Natural killer cell treated with Interleukin-12 subunit alpha and Interleukin-12 subunit beta and Interleukin-15 and Interleukin-18, amount 100 ng/mL, for 72 hours (primary cell): ENCODE measurements around the gene HYKK. TPM values are rescaled to one million over a fixed set of nuclear protein-coding genes. Genes with fewer than 3 reads are reported as not detected.
"Not testable (repeated sequence)": the region's sequence is repeated elsewhere in the genome, so short reads cannot be mapped to it uniquely, and the experiment has no call there.

Experiments
- ATAC-seq, 2 donors: fragments of 150-1000 bp; cut with Tn5 transposase in 1 of 2; sonication (Bioruptor Pico), chemical (Tn5 transposase) in 1 of 2; 2 replicates each; pipeline ENCODE4 v1.10.0; 2021
- DNase-seq: peaks from one replicate; pipeline ENCODE4 v3.0.0; 2022; ENCODE audit warnings: low spot score
- H3K27ac Mint-ChIP-seq, 2 donors: 1 replicate in 1 of 2; 2 replicates in 1 of 2; pipeline ENCODE4 v1.8.0; 2022; ENCODE audit warnings: mixed read lengths in 2 of 2, mild to moderate bottlenecking in 1 of 2, moderate library complexity in 1 of 2
- H3K27me3 Mint-ChIP-seq, 2 donors: 1 replicate in 1 of 2; 2 replicates in 1 of 2; pipeline ENCODE4 v1.8.0; 2022; ENCODE audit warnings: mixed read lengths in 2 of 2
- H3K36me3 Mint-ChIP-seq: one replicate; pipeline ENCODE4 v1.8.0; 2022; ENCODE audit warnings: mixed read lengths
- H3K4me1 Mint-ChIP-seq, 2 donors: 1 replicate in 1 of 2; 2 replicates in 1 of 2; pipeline ENCODE4 v1.8.0; 2022; ENCODE audit warnings: low read depth in 2 of 2, mixed read lengths in 2 of 2, mild to moderate bottlenecking in 1 of 2
- H3K4me3 Mint-ChIP-seq: one replicate; pipeline ENCODE4 v1.8.0; 2022; ENCODE audit warnings: mixed read lengths
- H3K9me3 Mint-ChIP-seq: 2 replicates; pipeline ENCODE4 v1.8.0; 2022; ENCODE audit warnings: mixed read lengths
- total RNA-seq, 2 donors: library from RNA; stranded (reverse); gene quantifications; one replicate each; pipeline ENCODE4 v1.2.3, GENCODE V29; 2022

HYKK gene
- total RNA-seq, 2 donors from 2014 or later, result 0.50 to 0.56 TPM

DNA sequence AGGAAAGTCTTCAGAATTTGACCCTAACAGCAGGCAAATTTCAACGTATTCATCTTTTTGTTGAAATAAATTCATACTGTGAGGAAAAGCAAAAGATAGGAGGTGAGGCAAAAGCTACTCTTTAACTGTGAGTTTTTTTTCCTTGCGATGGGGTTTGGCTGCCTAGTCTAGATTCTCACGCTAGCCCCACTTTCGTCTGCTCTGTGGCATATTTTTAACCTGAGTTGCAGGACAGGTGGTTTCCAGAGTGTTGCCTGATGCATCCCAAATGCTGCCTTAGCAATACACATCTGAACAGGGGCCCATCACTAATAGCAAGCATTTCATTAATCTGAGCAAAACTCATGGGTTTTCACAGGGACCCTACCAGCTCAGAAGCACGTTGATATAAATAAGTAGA, 44.5 kb downstream of the HYKK start:
- Mint-ChIP-seq H3K4me1 (peaks cover 0 to 3% of the 10 kb centered on the region in 2 donors), H3K4me3 (no peak overlapping the region), H3K27me3 (no peaks in the 10 kb centered on the region), H3K27ac (no peak overlapping the region), H3K36me3 (peaks cover 20% of the 10 kb centered on the region), H3K9me3 (no peaks in the 10 kb centered on the region)
- ATAC-seq (no peak), DNase-seq (no peak)

GRCh38 chr15:78552597-78552996, 45.2 kb downstream of the HYKK start:
- Mint-ChIP-seq H3K27ac (no peak overlapping the region), H3K4me1 (peaks cover 0 to 3% of the 10 kb centered on the region in 2 donors), H3K27me3 (peaks cover 0 to 2% of the 10 kb centered on the region in 2 donors), H3K9me3 (no peaks in the 10 kb centered on the region), H3K4me3 (no peak overlapping the region), H3K36me3 (peaks cover 20% of the 10 kb centered on the region)
- DNase-seq (no peak), ATAC-seq (no peak)

DNA sequence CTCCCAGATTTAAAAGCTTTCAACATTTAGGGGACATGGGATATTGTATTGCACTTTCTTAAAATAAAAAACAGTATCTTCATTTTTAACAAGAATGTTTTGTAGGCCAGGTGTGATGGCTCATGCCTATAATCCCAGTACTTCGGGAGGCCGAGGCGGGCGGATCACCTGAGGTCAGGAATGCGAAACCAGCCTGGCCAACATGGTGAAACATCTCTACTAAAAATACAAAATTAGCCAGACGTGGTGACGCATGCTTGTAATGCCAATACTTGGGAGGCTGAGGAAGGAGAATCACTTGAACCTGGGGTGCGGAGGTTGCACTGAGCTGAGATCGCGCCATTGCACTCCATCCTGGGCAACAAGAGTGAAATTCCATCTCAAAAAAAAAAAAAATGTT, 52.8 kb downstream of the HYKK start:
- H3K27me3 Mint-ChIP-seq, H3K36me3 Mint-ChIP-seq, H3K4me1 Mint-ChIP-seq, H3K9me3 Mint-ChIP-seq, ATAC-seq, H3K4me3 Mint-ChIP-seq, H3K27ac Mint-ChIP-seq, DNase-seq: not testable (repeated sequence)

DNA sequence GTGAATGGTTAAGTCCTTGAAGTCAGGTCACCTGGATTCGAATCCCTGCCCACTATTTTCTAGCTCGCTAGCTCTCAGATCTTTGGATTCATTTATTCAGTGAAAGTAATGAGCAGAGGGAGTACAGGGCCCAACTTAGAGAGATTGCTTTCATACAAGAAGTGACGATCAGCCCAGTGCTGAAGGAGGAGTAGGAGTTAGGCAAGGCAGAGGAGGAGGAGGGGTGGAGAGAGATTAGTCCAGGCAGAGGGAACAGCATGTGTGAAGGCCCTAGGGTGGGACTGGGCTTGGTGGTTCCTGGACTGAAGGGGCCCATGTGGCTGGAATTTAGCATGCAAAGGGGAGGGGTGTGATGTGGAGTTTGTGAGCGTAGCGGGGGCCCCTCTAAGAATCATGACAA, 54.1 kb downstream of the HYKK start:
- Mint-ChIP-seq H3K27me3 (peaks cover 4 to 8% of the 10 kb centered on the region in 2 donors), H3K4me3 (no peak overlapping the region), H3K27ac (no peak overlapping the region), H3K9me3 (no peaks in the 10 kb centered on the region), H3K36me3 (no peaks in the 10 kb centered on the region), H3K4me1 (peaks cover 13 to 17% of the 10 kb centered on the region in 2 donors)
- DNase-seq (no peak), ATAC-seq (no peak)

- Mint-ChIP-seq H3K36me3 (no peaks in the 10 kb centered on the region), H3K27ac (no peak overlapping the region), H3K4me1 (peaks cover 15 to 23% of the 10 kb centered on the region in 2 donors), H3K27me3 (peaks cover 14% of the 10 kb centered on the region in 2 donors), H3K9me3 (no peaks in the 10 kb centered on the region), H3K4me3 (no peak overlapping the region)
- DNase-seq (no peak), ATAC-seq (no peak)
Measured at GRCh38 chr15:78563092-78563491, 55.7 kb downstream of the HYKK start.

DNA sequence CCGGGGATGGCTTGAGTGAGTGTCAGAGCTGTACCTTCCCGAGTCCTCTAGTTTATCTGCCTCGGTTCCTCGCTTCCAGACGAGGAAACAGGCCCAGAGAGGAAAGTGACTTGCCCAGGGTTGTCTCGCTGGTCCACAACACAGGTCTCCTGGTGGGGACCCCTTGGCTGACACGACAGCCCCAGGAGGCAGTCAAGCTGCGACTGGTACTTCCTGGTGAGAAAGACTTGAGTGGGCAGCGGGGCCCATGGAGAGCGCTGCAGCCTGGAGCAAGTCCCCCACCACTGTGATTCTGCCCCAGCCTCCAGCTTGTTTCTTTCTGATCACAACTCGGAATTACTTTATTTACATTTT, 57.3 kb downstream of the HYKK start:
- ATAC-seq (no peak), DNase-seq (no peak)
- H3K4me1 Mint-ChIP-seq, result peaks cover 15 to 23% of the 10 kb centered on the region in 2 donors
- H3K4me3 Mint-ChIP-seq, result peak overlapping the region; percentile 77
- peak overlapping the region; percentile 23 to 33 for H3K27ac Mint-ChIP-seq
- no peaks in the 10 kb centered on the region for H3K9me3 Mint-ChIP-seq
- H3K27me3 Mint-ChIP-seq, result peaks cover 14% of the 10 kb centered on the region in 2 donors
- no peaks in the 10 kb centered on the region for H3K36me3 Mint-ChIP-seq

DNA sequence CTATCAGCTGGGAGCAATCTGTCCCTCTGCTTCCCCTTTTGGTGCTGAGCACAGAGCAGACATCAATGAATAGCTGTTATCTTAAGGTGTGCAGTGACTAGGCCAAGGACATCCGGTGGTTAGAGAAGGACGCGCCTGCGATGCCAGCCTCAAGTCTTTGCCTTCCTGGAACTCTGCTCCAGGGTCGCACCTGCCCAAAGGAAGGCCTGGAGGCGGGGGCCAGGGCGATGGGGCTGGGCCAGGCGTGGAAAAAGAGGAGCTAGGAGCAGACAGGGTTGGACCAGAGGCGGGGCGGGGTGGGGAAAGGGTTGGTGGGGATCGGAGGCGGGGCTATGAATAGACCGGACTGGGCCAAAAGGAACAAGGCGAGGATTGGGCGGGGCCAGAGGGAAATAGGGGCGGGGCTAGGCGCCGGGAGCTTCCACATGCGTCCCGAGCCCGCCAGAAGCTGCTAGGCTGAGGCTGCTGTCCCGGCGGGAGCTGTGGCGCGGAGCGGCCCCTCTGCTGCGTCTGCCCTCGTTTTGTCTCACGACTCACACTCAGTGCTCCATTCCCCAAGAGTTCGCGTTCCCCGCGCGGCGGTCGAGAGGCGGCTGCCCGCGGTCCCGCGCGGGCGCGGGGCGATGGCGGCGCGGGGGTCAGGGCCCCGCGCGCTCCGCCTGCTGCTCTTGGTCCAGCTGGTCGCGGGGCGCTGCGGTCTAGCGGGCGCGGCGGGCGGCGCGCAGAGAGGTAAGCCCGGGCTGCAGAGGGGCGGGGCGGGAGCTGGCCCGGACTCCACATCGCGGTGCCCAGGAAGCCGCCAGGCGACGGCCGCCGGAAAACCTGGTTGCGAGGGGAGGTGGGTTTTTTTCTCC, 57.9 kb downstream of the HYKK start, which contains the start of gene CHRNA5:
TSS of gene CHRNA5 (plus strand) at position 424 of the 854 bp plus-strand sequence. CDS start at position 624, 200 bp downstream.
- ATAC-seq (peak; percentile 94 to 96), DNase-seq (peak; percentile 86)
- Mint-ChIP-seq H3K9me3 (no peaks in the 10 kb centered on the region), H3K27ac (peak within 1 kb of the TSS; percentile 23 to 47), H3K27me3 (peaks cover 14% of the 10 kb centered on the region in 2 donors), H3K4me1 (peaks cover 15 to 23% of the 10 kb centered on the region in 2 donors), H3K4me3 (peak within 1 kb of the TSS; percentile 77), H3K36me3 (no peaks in the 10 kb centered on the region)

DNA sequence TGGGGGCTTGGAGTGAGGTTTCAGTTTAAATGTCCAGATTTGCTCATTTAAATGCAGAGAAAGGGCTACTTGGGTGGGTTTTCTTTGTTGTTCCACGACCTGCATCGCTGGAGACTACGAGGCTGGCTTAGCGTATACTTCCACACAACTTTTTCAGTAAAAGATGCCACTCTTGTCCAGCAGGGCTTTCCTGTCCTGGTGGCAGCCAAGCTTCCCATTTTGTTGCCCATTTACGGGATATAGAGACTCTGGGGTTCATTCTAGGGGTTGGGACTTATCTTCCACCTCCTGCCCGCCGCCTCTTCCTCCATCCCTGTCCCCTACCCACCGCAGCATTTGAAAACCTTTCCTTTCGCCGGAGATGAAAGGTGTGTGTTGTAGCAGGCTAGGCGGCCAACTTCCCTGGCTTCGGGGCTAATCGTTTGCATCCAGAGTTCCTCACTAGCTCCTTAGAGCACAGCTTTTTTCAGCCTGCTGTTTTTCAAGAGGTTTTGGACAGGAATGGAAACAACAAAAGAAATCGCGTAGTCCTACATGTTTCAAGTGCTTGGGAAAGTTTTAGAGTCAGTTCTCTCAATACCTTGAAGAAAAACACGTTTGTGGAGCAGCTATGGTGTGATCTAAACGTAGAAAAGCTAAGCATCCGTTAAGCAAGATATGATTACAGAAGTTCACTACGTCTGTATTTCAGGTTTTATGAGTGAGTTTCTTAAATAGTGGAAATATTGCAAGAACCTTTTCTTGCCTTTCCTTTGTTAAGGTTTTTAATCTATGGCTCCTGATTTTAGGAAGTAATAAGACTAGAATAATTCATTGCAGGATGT, 58.8 kb downstream of the HYKK start:
- H3K36me3 Mint-ChIP-seq, result no peaks in the 10 kb centered on the region
- peaks cover 14% of the 10 kb centered on the region in 2 donors for H3K27me3 Mint-ChIP-seq
- no peak for ATAC-seq
- peaks cover 15 to 23% of the 10 kb centered on the region in 2 donors for H3K4me1 Mint-ChIP-seq
- H3K9me3 Mint-ChIP-seq, result no peaks in the 10 kb centered on the region
- peak overlapping the region in 1 of 2 donors; percentile 47 for H3K27ac Mint-ChIP-seq
- peak overlapping the region; percentile 77 for H3K4me3 Mint-ChIP-seq
- no peak for DNase-seq

DNA sequence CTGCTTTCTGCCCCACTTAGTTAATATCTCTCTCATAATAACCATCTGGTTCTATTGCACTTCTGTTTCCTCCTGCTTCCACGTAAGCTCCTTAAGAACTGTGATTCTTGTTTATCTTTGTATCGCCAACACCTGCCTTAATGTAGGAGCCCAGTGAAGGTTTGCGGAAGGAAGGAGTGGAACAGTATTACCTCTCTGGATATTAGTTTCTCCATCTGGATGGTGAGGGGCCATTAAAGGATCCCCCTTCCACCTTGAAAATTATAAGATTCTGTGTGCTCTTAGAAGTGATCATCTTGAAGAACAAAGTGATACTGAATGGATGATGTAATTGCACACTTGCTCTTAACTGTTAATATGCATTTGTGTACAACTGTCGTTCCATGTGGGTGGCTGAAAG, 60.2 kb downstream of the HYKK start:
- peaks cover 14% of the 10 kb centered on the region in 2 donors for H3K27me3 Mint-ChIP-seq
- DNase-seq, result no peak
- peaks cover 15 to 23% of the 10 kb centered on the region in 2 donors for H3K4me1 Mint-ChIP-seq
- no peak overlapping the region for H3K4me3 Mint-ChIP-seq
- ATAC-seq, result no peak
- no peaks in the 10 kb centered on the region for H3K36me3 Mint-ChIP-seq
- no peak overlapping the region for H3K27ac Mint-ChIP-seq
- H3K9me3 Mint-ChIP-seq, result no peaks in the 10 kb centered on the region

- no peak overlapping the region for H3K27ac Mint-ChIP-seq
- no peak for DNase-seq
- H3K4me1 Mint-ChIP-seq, result peaks cover 7 to 12% of the 10 kb centered on the region in 2 donors
- no peaks in the 10 kb centered on the region for H3K36me3 Mint-ChIP-seq
- no peak for ATAC-seq
- H3K4me3 Mint-ChIP-seq, result no peak overlapping the region
- H3K27me3 Mint-ChIP-seq, result peaks cover 14% of the 10 kb centered on the region in 2 donors
- H3K9me3 Mint-ChIP-seq, result no peaks in the 10 kb centered on the region
Measured at GRCh38 chr15:78570710-78571109, 63.3 kb downstream of the HYKK start.

DNA sequence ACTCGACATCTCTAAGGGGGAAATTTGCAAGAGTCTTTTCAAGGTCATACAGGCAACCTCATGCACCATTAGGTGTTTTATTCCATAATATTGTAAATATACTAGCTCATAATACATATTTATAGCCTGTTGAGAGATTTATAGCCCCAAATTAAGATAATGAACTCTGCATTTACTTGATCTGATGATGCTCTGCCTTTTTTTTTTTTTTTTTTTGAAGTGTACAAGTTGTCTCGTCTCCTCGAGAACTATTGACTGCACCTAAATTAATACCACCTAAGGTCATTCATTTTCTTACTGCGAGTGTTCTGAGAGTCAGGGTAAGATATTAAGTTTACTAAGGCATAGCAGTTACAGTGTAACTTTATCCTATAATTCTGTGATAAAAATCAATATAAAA, 64.0 kb downstream of the HYKK start:
- ATAC-seq (no peak), DNase-seq (no peak)
- Mint-ChIP-seq H3K27ac (no peak overlapping the region), H3K36me3 (no peaks in the 10 kb centered on the region), H3K4me1 (peaks cover 3 to 8% of the 10 kb centered on the region in 2 donors), H3K27me3 (peaks cover 10 to 15% of the 10 kb centered on the region in 2 donors), H3K4me3 (no peak overlapping the region), H3K9me3 (no peaks in the 10 kb centered on the region)

DNA sequence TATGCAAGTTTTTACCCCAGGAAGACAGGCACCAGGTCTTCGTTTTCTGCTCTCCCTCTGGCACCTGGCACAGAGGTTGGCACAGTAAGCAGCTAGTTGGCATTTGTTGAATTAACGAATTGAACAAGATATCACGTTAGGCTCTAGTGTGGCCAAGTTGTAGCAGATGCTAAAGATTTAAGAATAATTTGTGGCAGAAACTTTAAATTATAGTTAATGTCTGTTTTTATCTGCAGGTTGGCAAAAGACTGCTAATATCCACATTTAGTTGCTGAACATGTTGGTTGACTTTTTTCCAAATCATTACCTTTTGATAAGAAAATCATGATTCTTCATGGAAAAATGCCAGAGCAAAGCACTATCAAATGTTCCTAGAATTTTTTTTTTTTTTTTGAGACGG, 66.0 kb downstream of the HYKK start:
- no peaks in the 10 kb centered on the region for H3K4me1 Mint-ChIP-seq
- ATAC-seq, result no peak
- no peaks in the 10 kb centered on the region for H3K36me3 Mint-ChIP-seq
- H3K4me3 Mint-ChIP-seq, result no peak overlapping the region
- H3K27me3 Mint-ChIP-seq, result peaks cover 0 to 5% of the 10 kb centered on the region in 2 donors
- no peak for DNase-seq
- H3K9me3 Mint-ChIP-seq, result no peaks in the 10 kb centered on the region
- H3K27ac Mint-ChIP-seq, result no peak overlapping the region

GRCh38 chr15:78574944-78575343, 67.6 kb downstream of the HYKK start:
- Mint-ChIP-seq H3K27me3 (peaks cover 0 to 5% of the 10 kb centered on the region in 2 donors), H3K4me1 (no peaks in the 10 kb centered on the region), H3K9me3 (no peaks in the 10 kb centered on the region), H3K4me3 (no peak overlapping the region), H3K36me3 (no peaks in the 10 kb centered on the region), H3K27ac (no peak overlapping the region)
- ATAC-seq (no peak), DNase-seq (no peak)
